Natural killer cell (primary cell): ENCODE results near the gene CST8. TPM values are rescaled to one million over a fixed set of nuclear protein-coding genes. Genes with fewer than 3 reads are reported as not detected.

Experiments
- ATAC-seq, 3 donors: fragments of 150-1000 bp in 2 of 3; fragments of 200-7000 bp in 1 of 3; cut with Tn5 transposase; 1 replicate in 1 of 3; 2 replicates in 2 of 3; pipeline ENCODE4 v1.10.0; 2021; ENCODE audit warnings: mild to moderate bottlenecking in 2 of 3, moderate library complexity in 2 of 3
- DNase-seq, 2 donors: peaks; one replicate each; pipeline versions ENCODE4 v3.0.0 to v3.0.0-alpha.2; 2013 to 2021; ENCODE audit warnings: mixed read lengths in 1 of 2
- H3K27ac ChIP-seq: one replicate; pipeline ENCODE4 v1.5.1; 2013; ENCODE audit warnings: mild to moderate bottlenecking, low read length
- H3K27me3 ChIP-seq: one replicate; pipeline ENCODE4 v1.6.1; 2013; ENCODE audit warnings: low read length; ENCODE audit not compliant: control insufficient read depth, insufficient read depth
- H3K36me3 ChIP-seq: one replicate; pipeline ENCODE4 v1.6.1; 2013; ENCODE audit warnings: low read length; ENCODE audit not compliant: control insufficient read depth, insufficient read depth
- H3K4me1 ChIP-seq: one replicate; pipeline ENCODE4 v1.6.1; 2013; ENCODE audit warnings: low read length; ENCODE audit not compliant: control insufficient read depth, insufficient read depth
- H3K4me3 ChIP-seq: one replicate; pipeline ENCODE4 v1.5.1; 2013; ENCODE audit warnings: low read length
- H3K9me3 ChIP-seq: one replicate; pipeline ENCODE4 v1.6.1; 2013; ENCODE audit warnings: low read length; ENCODE audit not compliant: control insufficient read depth, insufficient read depth
- H3K27ac Mint-ChIP-seq, 2 donors: one replicate each; pipeline ENCODE4 v1.8.0; 2022; ENCODE audit warnings: mild to moderate bottlenecking in 2 of 2, mixed read lengths in 2 of 2, moderate library complexity in 1 of 2
- H3K27me3 Mint-ChIP-seq, 2 donors: one replicate each; pipeline ENCODE4 v1.8.0; 2022; ENCODE audit warnings: low read depth in 2 of 2, mixed read lengths in 2 of 2
- H3K36me3 Mint-ChIP-seq: one replicate; pipeline ENCODE4 v1.8.0; 2022; ENCODE audit warnings: mixed read lengths
- H3K4me1 Mint-ChIP-seq, 2 donors: one replicate each; pipeline ENCODE4 v1.8.0; 2022; ENCODE audit warnings: mixed read lengths in 2 of 2
- H3K4me3 Mint-ChIP-seq: one replicate; pipeline ENCODE4 v1.8.0; 2022; ENCODE audit warnings: mild to moderate bottlenecking, moderate library complexity, mixed read lengths
- H3K9me3 Mint-ChIP-seq, 2 donors: one replicate each; pipeline ENCODE4 v1.8.0; 2022; ENCODE audit warnings: mixed read lengths in 2 of 2
- WGBS: methylation state at CpG from one replicate; pipeline ENCODE4 v1.1.7; 2013; ENCODE audit warnings: missing lambda C conversion rate; ENCODE audit not compliant: insufficient coverage; 5-methylcytosine and 5-hydroxymethylcytosine counted together
- intact Hi-C: fragments of 100-400 bp; cut with micrococcal nuclease; formaldehyde crosslinking; loops from one replicate; pipeline ENCODE4 v1.14.2; 2022
- total RNA-seq, 4 donors: library from RNA; stranded (reverse); fragments of 120-200 nt in 1 of 4; gene quantifications; one replicate each; pipeline versions ENCODE4 v1.2.3 to v1.2.4, GENCODE V29; 2013 to 2022
- TF ChIP-seq, protein P1 (sequence below): fragments of 200-600 bp; IDR thresholded peaks from one replicate; pipeline ENCODE4 v1.8.0; 2022; ENCODE audit warnings: antibody characterized with exemption

Gene CST8, protein sequence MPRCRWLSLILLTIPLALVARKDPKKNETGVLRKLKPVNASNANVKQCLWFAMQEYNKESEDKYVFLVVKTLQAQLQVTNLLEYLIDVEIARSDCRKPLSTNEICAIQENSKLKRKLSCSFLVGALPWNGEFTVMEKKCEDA
- not detected for total RNA-seq
- not detected for total RNA-seq (2013)

DNA sequence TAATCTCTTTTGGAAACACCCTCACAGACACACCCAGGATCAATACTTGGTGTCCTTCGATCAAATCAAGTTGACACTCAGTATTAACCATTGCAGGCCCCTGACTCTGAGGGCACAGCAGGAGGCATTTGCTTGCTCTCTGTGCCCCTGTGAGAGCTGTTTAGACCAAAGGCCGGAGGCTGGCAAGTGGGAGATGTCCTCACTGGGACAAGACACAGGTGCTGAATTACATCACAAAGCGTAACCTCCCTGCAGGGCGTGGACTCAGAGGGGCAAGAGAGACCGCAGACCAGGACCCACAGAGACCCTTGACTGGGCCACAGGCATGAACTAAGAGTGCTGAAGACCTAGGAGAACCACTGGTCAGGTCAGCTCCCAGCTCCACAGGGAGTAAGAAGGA lies at the start of gene CST8:
Gene CST8, plus strand, starts transcription at position 301 of the 400 bp plus-strand sequence. CDS start 551 bp downstream, outside the sequence.
- Histone ChIP-seq H3K9me3 (no peaks in the 10 kb centered on the region), H3K4me3 (no peak within 1 kb of the TSS), H3K36me3 (no peaks in the 10 kb centered on the region), H3K27ac (no peak within 1 kb of the TSS), H3K4me1 (no peaks in the 10 kb centered on the region), H3K27me3 (no peaks in the 10 kb centered on the region)
- ATAC-seq: no peak
- no peaks in the 10 kb centered on the region for H3K9me3 Mint-ChIP-seq
- H3K4me1 Mint-ChIP-seq: peaks cover 8 to 9% of the 10 kb centered on the region in 2 donors
- intact Hi-C loops: no loop called here
- no peak for DNase-seq
- H3K36me3 Mint-ChIP-seq: peaks cover 2% of the 10 kb centered on the region
- no peaks in the 10 kb centered on the region for H3K27me3 Mint-ChIP-seq
- TF ChIP-seq, protein P1, sequence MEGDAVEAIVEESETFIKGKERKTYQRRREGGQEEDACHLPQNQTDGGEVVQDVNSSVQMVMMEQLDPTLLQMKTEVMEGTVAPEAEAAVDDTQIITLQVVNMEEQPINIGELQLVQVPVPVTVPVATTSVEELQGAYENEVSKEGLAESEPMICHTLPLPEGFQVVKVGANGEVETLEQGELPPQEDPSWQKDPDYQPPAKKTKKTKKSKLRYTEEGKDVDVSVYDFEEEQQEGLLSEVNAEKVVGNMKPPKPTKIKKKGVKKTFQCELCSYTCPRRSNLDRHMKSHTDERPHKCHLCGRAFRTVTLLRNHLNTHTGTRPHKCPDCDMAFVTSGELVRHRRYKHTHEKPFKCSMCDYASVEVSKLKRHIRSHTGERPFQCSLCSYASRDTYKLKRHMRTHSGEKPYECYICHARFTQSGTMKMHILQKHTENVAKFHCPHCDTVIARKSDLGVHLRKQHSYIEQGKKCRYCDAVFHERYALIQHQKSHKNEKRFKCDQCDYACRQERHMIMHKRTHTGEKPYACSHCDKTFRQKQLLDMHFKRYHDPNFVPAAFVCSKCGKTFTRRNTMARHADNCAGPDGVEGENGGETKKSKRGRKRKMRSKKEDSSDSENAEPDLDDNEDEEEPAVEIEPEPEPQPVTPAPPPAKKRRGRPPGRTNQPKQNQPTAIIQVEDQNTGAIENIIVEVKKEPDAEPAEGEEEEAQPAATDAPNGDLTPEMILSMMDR: no peak
- H3K4me3 Mint-ChIP-seq: no peak within 1 kb of the TSS
- no peak within 1 kb of the TSS for H3K27ac Mint-ChIP-seq
- WGBS: 94% methylated on average over 5 of the region's 5 CpGs

DNA sequence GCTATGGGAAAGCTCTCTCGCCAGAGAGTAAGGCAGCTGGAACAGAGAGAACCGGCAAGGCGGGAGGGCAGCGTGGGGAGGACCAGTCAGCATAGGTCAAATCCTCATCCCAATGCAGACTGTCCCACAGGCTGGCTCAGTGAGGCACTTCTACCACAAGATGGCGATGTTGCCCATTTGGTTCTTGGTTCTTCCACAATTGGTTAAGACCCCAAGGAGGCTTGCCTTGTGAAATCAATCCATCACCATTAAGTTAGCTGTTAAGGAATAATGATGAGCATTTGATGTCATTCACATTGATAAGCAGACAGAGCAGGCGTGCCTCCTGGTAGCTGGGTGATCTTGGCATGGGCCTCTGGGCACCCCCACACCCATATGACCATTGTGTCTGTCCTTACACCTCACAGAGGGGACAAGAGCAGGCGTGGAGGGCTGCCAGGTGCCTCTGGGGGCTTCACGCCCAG lies 49.0 kb upstream of the CST8 start:
- ATAC-seq (peak; percentile 73 to 97 (median 95)), DNase-seq (peak; percentile 66 to 82)
- Mint-ChIP-seq H3K4me3 (no peak overlapping the region), H3K36me3 (no peaks in the 10 kb centered on the region), H3K4me1 (peaks cover 0 to 6% of the 10 kb centered on the region in 2 donors), H3K27me3 (no peaks in the 10 kb centered on the region), H3K9me3 (no peaks in the 10 kb centered on the region), H3K27ac (no peak overlapping the region)
- no peak overlapping the region for H3K27ac ChIP-seq
- H3K4me1 ChIP-seq: peaks cover 3% of the 10 kb centered on the region
- H3K9me3 ChIP-seq: no peaks in the 10 kb centered on the region
- intact Hi-C loops: loop anchor here (1.0 kb wide), 1 partner anchor 164 kb away; no protein-coding TSS in a partner anchor
- no peaks in the 10 kb centered on the region for H3K27me3 ChIP-seq
- no peak overlapping the region for H3K4me3 ChIP-seq
- H3K36me3 ChIP-seq: no peaks in the 10 kb centered on the region
- TF ChIP-seq, protein P1: peak; percentile 97
- 22% methylated on average over 8 of the region's 8 CpGs for WGBS

DNA sequence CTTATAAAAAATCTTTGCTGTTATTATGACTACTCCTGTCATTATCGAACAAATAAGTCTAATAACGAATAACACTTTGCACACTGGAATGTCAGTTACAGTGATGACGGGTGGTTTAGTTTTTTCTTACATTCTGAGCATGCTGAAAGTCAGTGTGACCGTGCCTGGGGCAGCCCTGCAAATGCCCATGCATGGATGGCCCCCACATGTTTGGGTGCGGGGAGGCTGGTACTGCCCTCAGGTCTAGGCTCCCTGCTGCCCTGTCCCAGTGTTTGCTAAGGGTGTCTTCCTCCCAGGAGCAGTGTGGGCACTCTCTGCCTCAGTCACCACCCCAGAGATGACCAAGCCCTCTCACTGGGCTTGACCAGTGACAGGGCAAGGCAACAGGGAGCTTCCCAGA lies 48.5 kb upstream of the CST8 start:
- Mint-ChIP-seq H3K9me3 (no peaks in the 10 kb centered on the region), H3K27ac (no peak overlapping the region), H3K27me3 (no peaks in the 10 kb centered on the region), H3K4me3 (no peak overlapping the region), H3K36me3 (no peaks in the 10 kb centered on the region), H3K4me1 (peaks cover 0 to 6% of the 10 kb centered on the region in 2 donors)
- intact Hi-C loops: loop anchor here (1.0 kb wide), 1 partner anchor 164 kb away; no protein-coding TSS in a partner anchor
- WGBS: 84% methylated on average over 5 of the region's 5 CpGs
- DNase-seq (no peak), ATAC-seq (no peak)
- Histone ChIP-seq H3K4me1 (peaks cover 3% of the 10 kb centered on the region), H3K4me3 (no peak overlapping the region), H3K9me3 (no peaks in the 10 kb centered on the region), H3K36me3 (no peaks in the 10 kb centered on the region), H3K27me3 (no peaks in the 10 kb centered on the region), H3K27ac (no peak overlapping the region)
- TF ChIP-seq, protein P1: no peak

DNA sequence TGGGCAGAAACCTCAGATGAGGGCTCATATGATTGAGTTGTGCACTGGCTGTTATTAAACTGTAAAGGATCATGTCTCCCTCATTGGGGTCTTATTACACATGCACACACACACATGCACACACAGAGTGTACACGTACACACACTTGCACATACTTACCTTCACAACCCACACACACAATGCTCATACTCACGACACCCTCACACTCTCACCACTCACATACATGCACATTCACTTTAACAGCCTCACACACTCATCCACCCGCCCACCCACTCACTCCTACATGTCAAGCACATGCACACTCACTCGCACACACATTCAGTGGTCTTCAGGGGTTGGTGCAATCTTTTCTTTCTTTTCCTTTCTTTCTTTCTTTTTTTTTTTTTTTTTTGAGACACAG lies 46.1 kb upstream of the CST8 start:
- Mint-ChIP-seq H3K27me3 (no peaks in the 10 kb centered on the region), H3K27ac (no peak overlapping the region), H3K9me3 (no peaks in the 10 kb centered on the region), H3K4me1 (peaks cover 10 to 17% of the 10 kb centered on the region in 2 donors), H3K4me3 (no peak overlapping the region), H3K36me3 (no peaks in the 10 kb centered on the region)
- no peaks in the 10 kb centered on the region for H3K9me3 ChIP-seq
- no peaks in the 10 kb centered on the region for H3K27me3 ChIP-seq
- no peak overlapping the region for H3K4me3 ChIP-seq
- no peak for ATAC-seq
- no peak for DNase-seq
- WGBS: 84% methylated on average over 4 of the region's 4 CpGs
- TF ChIP-seq, protein P1: no peak
- no peak overlapping the region for H3K27ac ChIP-seq
- no peaks in the 10 kb centered on the region for H3K36me3 ChIP-seq
- H3K4me1 ChIP-seq: peaks cover 9% of the 10 kb centered on the region
- intact Hi-C loops: no loop called here
